Measurements from ENCODE around the gene NEK4.
"Not testable (repeated sequence)": the region's sequence is repeated elsewhere in the genome, so short reads cannot be mapped to it uniquely, and the experiment has no call there.

The NEK4 gene

DNA sequence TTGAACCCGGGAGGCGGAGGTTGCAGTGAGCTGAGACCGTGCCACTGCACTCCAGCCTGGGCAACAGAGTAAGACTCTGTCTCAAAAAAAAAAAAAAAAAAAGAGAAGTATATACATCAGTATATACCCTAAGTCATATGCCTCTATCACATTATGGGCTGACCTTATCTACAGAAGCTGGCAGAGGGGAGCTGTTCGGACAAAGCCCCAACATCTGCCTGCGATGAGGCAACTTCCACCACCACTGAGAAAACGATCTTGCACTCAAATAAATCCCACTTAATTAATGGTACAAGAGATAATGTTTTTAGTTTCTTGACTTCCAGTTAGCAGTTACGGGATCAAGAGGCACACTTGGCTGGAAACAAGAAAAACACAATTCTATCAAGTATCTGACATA is 67.4 kb downstream of the NEK4 start:
- DNase-seq (ENCODE audit: low spot score) (no peak), FAIRE-seq (no peak)

- no peak for DNase-seq (ENCODE audit: low spot score)
- FAIRE-seq, result no peak
Observed at GRCh38 chr3:52697632-52697965, 73.1 kb downstream of the NEK4 start.

DNA sequence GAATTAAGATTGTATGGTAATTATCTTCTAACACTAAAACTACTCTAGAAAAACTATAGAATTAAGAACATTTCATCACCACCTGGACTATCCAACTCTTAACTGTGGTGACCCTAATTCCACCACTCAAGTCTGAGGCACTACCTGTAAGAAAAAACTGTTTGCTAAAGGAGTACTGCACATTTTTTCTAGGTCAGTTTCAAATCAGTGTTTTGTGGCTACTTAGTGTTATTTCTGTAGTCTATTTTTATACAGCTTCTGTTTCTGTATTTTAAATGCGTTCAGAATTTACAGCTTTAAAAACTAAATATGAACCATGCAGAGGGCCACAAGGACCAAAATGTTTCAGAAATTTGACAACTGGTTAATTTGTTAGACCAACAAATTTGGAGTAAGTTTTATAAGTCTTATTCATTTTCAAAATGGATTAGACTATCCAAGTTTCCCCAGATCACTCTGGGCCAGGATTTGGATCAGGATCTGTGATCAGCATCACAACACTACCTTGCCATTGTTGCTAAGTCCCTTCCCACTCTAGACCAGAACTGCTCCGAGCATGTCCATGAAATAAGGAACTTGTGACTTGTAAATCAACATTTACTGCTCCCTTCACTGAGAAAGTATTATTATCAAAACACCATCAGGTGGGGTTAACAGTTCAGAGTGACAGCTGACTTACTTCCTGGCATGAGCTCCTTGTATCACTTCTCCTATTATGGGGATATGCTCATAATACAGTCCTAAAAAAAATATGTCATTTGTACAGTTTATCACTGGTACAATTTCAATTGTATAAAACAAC is 73.7 kb downstream of the NEK4 start:
- FAIRE-seq, result no peak
- no peak for DNase-seq (ENCODE audit: low spot score)

DNA sequence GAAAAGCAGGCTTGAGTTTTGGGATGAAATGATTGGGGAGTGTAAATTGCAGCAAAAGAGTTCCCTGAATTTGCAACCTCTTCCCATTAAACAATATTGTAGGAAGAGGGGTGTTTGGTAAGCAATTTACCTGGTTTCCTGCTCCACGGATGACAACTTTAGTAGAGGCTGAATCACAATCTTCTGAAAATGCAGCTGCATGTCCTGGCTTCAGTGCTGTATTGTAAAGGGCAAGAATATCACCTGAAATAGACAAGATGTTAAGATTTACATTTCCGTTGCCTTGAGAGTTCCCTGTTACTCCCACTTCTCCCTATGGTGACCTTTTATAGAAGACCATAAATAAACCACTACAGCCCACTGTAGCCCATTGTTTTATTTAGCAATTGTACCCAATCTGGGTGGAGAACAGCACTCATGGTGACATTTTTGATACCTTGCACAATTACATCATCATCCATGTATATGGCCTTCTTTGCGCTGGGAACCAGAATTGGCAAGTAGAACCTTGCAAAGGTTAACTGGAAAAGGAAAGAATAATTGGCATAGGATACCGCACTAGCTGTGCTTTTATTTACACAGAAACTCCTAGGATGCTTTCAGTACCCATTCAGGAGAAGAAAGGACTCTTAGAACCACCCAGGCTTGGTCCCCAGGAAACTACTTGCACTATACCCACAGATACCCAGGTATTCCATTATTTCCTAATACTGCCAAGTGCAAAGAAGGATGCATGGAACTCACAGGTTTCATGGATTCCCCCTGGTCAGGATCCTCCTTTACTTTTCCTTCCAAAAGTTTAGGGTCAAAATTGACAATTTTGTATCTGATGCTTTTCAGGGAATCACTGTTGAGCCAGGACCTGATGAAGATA is 74.7 kb downstream of the NEK4 start:
- DNase-seq (ENCODE audit: low spot score) (no peak), FAIRE-seq (no peak)

- FAIRE-seq (no peak), DNase-seq (ENCODE audit: low spot score) (no peak)
Observed at GRCh38 chr3:52694528-52695189, 76.1 kb downstream of the NEK4 start.

- DNase-seq (ENCODE audit: low spot score), result no peak
- FAIRE-seq, result no peak
Observed at GRCh38 chr3:52693071-52693470, 77.7 kb downstream of the NEK4 start.

DNA sequence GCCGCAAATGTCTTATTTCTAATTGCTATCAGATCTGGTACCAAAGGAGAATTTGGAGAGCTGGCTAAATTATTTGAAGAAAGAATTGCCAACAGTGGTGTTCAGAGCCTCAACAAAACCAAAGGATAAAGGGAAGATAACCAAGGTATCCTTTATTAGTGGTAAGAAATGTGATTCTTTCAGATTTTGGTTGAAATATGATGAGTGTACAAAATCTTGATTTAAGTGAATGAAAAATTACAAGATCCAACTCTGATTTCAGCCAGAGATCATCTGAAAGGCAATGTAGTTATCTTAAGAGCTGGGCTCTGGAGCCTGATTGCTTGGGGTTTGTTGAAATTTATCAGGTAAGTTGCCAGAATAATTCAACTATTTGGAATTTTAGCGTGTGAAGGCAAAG is 80.2 kb downstream of the NEK4 start:
- no peak for DNase-seq (ENCODE audit: low spot score)
- FAIRE-seq, result no peak

GRCh38 chr3:52689151-52689550 is 81.6 kb downstream of the NEK4 start:
- no peak for FAIRE-seq

DNA sequence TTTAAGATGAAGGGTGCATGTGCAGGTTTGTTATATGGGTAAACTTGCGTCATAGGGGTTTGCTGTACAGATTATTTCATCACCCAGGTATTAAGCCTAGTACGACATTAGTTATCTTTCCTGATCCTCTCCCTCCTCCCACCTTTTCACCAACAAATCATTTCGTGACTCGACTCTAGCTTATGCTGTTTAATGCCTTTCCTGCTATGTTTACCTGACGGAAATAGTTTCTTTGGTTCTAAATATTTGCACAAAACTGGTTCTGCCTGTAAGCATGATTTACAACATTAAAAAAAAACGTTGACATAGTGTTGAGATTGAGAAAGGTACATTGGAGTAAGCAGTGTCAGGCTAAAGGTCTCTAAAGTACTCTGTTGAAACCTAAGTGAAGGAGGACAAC is 82.5 kb downstream of the NEK4 start:
- DNase-seq (ENCODE audit: low spot score) (no peak), FAIRE-seq (no peak)

More at GRCh38 chr3:52689151-52689550, 81.6 kb downstream of the NEK4 start:
- DNase-seq (ENCODE audit: low spot score), result no peak

GRCh38 chr3:52685709-52686691 is 84.7 kb downstream of the NEK4 start, which contains the start of the genes GNL3 and PBRM1:
Gene GNL3, plus strand, starts transcription at chr3:52686032. Its CDS starts 61 bp downstream, at chr3:52686093.
Gene PBRM1, minus strand, starts transcription at chr3:52685913.
- DNase-seq (ENCODE audit: low spot score) (peak; percentile 80), FAIRE-seq (no peak)

- DNase-seq (ENCODE audit: low spot score), result peak; percentile 55
- no peak for FAIRE-seq
Observed at GRCh38 chr3:52685285-52685708, 85.4 kb downstream of the NEK4 start.

DNA sequence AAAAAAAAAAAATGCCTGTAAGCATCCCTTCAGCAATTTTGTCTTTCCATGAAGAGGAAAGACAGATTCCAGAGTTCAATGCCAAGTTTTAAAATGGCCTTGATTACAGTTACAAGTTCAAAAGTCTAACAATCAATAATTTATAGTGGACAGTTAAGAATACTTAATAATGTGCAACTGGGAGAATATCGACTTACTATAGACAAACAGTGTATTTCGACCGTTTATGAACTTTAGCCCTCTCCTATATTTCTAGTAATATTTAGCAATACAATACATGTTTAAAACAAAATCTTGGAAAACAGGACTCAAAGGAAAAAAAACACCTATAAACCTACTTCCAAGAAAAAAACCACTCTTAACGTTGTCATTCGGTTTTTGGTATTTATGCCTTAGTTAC is 86.6 kb downstream of the NEK4 start:
- DNase-seq (ENCODE audit: low spot score) (no peak), FAIRE-seq (no peak)

DNA sequence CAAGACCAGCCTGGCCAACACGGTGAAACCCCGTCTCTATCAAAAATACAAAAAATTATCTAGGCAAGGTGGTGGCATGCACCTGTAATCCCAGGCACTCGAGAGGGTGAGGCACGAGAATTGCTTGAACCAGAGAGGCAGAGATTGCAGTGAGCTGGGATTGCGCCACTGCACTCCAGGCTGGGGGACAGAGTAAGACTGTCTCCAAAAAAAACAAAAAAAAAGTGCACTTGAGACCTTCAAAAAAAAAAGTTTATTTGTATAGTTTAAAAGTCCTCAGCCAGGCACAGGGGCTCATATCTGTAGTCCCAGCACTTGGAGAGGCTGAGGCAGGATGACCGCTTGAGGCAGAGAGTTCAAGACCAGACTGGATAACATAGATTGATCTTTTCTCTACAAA is 87.1 kb downstream of the NEK4 start:
- DNase-seq (ENCODE audit: low spot score) (no peak), FAIRE-seq (no peak)

GRCh38 chr3:52682016-52682415 is 88.7 kb downstream of the NEK4 start:
- FAIRE-seq, result peak; percentile 30
- DNase-seq (ENCODE audit: low spot score), result peak; percentile 54

- FAIRE-seq, result no peak
- no peak for DNase-seq (ENCODE audit: low spot score)
Observed at GRCh38 chr3:52681596-52681995, 89.1 kb downstream of the NEK4 start.

GRCh38 chr3:52679811-52680210 is 90.9 kb downstream of the NEK4 start:
- no peak for FAIRE-seq

DNA sequence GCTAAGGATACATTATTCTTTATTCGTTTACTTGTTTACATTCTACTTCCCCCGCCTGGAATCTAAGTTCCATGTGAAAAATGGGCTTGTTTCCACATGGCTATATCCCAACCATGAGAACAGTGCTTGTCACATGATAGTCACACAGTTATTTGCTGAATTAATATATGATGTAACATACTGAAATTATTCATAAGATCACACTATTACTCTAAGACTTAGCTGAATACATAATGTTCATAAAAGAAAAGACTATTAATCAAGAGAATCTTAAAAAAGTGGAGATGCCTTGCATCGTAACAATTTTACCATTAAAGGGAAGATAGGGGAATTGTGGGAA is 91.6 kb downstream of the NEK4 start:
- FAIRE-seq (no peak), DNase-seq (ENCODE audit: low spot score) (no peak)

More at GRCh38 chr3:52679811-52680210, 90.9 kb downstream of the NEK4 start:
- no peak for DNase-seq (ENCODE audit: low spot score)

GRCh38 chr3:52678265-52679198 is 92.2 kb downstream of the NEK4 start:
- DNase-seq (ENCODE audit: low spot score), result no peak
- FAIRE-seq, result no peak

GRCh38 chr3:52676201-52676600 is 94.5 kb downstream of the NEK4 start:
- not testable (repeated sequence) for FAIRE-seq

DNA sequence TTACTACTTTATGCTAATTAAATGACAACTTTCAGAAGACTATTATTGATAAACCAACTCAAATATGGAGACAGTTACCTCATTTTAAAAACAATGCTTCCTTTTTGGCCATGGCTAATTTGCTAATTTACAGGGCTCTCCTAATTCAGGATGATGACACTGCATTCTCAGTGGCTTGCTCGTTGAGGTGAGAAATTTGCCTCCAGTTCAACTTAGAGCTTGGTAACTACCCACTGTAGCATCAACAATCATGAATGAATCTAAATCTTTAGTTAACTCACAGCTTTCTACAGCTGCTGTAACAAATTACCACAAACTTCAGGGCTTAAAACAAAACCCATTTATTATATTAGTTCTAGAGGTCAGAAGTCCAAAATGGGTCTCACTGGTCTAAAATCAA is 99.1 kb downstream of the NEK4 start:
- no peak for FAIRE-seq
- no peak for DNase-seq (ENCODE audit: low spot score)

More at GRCh38 chr3:52676201-52676600, 94.5 kb downstream of the NEK4 start:
- DNase-seq (ENCODE audit: low spot score), result not testable (repeated sequence)

Measured in RCC 7860 (cell line).